H1 (cell line): ENCODE results near the gene BAHD1.

ENCODE experiments used
- CTCF ChIP-seq, 3 experiments: IDR thresholded peaks; 1 replicate in 2 of 3; 2 replicates in 1 of 3; pipeline versions ENCODE4 v1.5.1 to v1.6.1; 2011; ENCODE audit warnings: low read length in 3 of 3, mild to moderate bottlenecking in 3 of 3, inconsistent platforms in 2 of 3, low read depth in 1 of 3, moderate library complexity in 1 of 3; ENCODE audit not compliant: insufficient read depth in 1 of 3; ENCODE audit errors: control extremely low read depth in 1 of 3
- E2F6 ChIP-seq: IDR thresholded peaks from 2 replicates; pipeline ENCODE4 v1.6.1; 2012; ENCODE audit warnings: inconsistent platforms
- EZH2 ChIP-seq: fragments of 200-600 bp; sonication (generic); IDR thresholded peaks from 2 replicates; pipeline ENCODE4 v1.7.1; 2012; ENCODE audit warnings: low read depth, mild to moderate bottlenecking, moderate library complexity, low read length, inconsistent platforms; ENCODE audit not compliant: severe bottlenecking

GRCh38 chr15:40429068-40429710 lies 11.6 kb upstream of the BAHD1 start:
- TF ChIP-seq CTCF (IDR thresholded peaks at IDR 0.05; ENCODE audit: control extremely low read depth in 1 of 3, insufficient read depth in 1 of 3, low read depth in 1 of 3, low read length in 3 of 3) (no peak), E2F6 (no peak), EZH2 (no peak)
